NCI-H128 (cell line): ENCODE measurements around the gene TUBB2B.
A peak's percentile ranks its signal among the peaks of the same experiment; 100 is the strongest.
"Not testable (repeated sequence)": the region's sequence is repeated elsewhere in the genome, so short reads cannot be mapped to it uniquely, and the experiment has no call there.

Experiments used
- DNase-seq: peaks from one replicate; lab custom pipeline; 2025; ENCODE audit not compliant: unreplicated experiment; lab: John Stamatoyannopoulos, UW

TUBB2B gene

DNA sequence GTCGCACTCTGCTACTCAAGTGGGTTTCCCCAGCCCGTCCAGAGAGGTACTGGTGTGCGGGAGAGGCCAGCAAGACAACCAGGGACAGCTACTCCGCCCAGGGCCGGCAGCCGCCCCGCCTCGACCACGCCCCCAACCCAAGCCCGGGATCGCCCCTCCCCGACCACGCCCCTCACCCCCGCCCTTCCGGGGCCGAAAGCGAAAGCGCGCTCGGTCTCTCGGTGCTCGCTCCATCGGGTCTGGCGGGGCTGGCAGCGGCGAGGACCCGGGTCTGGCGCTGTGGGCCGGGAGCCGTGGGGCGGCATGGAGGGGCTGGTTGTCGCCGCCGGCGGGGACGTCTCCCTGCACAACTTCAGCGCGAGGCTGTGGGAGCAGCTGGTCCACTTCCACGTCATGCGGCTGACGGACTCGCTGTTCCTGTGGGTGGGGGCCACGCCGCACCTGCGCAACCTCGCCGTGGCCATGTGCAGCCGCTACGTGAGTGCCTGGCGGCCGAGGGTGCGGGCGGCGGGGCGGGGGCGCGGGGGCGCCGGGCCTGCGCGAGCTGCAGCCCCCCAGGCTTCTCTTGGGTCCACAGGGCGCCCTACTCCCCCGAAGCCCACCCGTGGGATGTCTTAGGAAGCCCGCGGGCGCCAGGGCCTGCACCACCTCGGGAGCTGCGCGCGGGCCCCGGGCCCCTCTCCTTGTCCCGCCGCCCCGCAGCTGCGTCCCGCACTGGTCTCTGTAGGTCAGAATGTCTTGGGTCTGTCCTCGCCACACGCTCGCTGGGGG lies 31.5 kb upstream of the TUBB2B start, which contains the start of gene PSMG4:
TSS of gene PSMG4 (plus strand) at position 228 of the 771 bp plus-strand sequence. CDS start at position 304, 76 bp downstream.
- peak; percentile 67 for DNase-seq

DNA sequence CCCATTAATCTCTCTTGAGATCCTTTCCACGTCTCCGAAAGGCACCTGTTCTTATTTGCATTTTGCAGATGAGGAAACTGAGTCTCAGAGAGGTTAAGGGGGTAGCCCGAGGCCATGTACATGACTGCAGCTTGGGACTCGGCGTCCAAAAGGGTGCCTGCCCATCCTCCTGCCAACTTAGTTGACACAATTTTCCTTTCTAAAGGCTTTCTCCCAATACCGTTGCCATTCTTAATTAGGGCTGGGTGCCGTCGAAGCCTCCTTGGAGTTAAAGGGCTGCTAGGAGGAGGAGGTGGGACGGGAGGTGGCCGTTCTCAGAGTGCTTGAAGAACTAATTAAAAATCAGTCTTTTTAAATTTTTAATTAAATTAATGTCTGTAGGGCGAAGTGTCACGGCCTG lies 30.7 kb upstream of the TUBB2B start:
- DNase-seq = no peak

DNA sequence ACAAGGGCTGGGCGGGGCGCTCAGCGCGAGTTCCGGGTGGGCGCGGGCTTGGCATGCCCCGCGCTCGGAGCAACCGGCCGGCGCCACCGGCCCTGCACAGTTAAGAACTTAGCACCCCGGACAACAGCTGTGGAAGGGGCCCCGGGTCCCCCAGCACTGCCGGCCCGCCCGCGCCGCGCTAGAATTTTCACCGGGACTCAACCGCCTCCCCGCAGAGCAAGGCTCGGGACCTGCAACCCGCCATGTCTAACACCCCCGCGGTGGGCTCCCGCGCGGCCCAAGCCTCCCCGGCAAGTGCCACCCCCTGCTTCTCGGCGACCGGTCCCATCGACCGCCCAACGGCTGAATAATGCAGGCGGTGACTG lies 26.1 kb upstream of the TUBB2B start:
- DNase-seq = no peak

DNA sequence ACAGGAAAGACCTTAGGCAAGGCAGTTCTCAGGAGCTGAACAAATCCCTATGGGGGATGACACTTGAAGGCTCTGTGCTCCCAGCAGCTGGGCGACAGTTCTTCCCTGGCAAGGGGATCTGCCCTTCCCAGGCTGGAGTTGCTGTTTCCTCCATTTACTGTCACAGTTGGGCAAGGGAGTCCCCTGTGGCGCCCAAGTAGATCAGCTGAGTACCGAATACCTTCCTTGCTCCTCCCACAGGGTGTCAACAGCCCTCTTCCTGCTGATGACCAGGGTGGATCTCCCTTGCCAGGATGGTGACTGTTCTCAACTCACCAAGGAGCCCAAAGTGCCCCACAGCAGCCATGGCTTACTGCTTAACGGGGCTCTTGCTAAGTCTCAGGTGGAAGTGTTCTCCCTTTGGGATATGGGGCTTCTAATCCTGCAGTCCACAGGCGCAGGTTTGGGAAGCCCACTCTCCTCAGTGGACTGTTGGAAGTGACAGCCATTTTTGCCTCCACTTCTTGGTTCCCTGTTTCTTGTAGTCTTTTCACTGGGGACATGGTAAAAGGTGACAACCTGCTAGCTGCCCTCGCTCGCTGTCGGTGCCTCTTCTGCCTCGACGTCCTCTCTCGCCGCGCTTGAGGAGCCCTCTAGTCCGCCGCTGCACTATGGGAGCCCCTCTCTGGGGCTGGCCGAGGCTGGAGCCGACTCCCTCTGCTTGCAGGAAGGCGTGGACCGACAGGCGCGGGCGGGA lies 25.6 kb upstream of the TUBB2B start:
- DNase-seq = no peak

DNA sequence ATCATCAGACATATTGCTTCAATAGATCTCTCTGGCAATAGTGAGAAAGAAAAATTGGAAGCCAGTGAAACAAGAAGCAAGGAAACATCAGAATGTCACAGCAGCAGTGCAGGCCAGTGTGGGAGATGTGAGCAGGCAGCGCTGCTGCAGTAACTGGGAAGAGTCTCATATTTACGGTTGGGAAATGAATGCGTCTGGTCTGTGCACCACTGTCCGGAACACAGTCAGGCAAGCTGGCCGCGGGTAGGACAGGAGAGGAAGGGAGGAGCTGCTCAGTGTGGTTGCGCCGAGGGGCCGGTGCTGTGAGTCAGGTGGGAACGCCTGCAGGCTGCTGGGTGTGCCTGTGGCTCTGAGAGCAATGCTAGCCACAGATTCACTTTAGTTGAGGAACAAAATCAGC lies 24.9 kb upstream of the TUBB2B start:
- no peak for DNase-seq

DNA sequence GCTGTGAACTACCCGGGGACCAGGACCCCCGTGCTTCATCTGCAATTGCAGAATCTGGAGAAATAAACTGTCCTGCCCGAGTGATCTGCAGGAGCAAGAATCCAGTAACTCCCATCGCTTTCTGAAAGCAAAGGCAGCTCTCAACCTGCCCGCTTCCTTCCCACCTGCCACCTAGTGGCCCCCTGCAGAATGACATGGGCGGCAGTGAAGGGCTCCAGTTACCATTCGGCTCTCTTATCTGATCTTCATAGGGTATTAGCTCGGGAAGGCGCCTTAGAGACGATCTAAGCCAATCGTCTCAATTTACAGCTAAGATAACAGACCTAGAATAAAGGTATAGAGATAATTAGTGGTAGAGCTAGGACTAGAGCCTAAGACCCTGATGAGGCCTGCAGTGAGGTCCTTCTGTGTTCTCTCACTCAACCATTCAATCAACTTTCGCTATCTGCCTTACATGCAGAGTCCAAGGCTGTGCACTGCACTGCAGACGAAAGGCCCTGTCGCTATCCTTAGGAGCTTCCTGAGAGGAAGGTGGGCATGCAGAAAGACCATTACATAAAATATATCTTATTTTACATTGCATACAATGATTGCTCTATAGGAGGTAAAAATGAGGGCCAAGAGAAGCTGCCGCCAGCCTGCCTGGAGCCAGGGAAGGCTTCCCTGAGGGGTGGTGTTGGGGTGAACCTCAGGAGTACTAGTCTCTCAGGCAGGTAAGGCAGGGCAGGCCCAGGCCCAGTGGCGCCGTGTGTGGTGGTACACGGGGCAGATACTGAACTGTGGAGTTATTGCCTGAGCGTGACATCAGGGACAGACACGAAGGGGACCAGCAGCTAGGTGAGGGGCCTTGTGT lies 24.2 kb upstream of the TUBB2B start:
- peak; percentile 75 for DNase-seq

DNA sequence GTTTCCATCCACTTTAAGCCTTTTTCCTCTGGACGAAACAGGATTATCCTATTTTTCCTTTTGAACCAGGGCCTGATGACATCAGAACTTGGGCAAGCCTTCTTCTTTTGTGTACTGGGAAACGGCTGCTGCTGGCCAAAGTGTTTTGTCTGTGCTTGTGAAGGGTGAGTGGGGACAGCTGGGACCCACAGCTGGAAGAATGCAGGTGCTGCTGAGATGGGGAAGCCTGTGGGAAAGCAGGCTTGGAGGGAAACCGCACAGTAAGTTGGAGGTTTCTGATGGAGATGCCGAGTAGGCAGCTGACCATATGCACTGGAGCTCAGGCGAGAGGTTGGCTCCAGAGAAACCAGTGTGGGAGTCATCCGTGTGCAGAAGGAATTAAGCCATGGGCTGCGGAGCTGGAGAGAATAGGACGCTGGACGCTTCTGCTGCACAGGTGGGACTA lies 22.8 kb upstream of the TUBB2B start:
- no peak for DNase-seq

DNA sequence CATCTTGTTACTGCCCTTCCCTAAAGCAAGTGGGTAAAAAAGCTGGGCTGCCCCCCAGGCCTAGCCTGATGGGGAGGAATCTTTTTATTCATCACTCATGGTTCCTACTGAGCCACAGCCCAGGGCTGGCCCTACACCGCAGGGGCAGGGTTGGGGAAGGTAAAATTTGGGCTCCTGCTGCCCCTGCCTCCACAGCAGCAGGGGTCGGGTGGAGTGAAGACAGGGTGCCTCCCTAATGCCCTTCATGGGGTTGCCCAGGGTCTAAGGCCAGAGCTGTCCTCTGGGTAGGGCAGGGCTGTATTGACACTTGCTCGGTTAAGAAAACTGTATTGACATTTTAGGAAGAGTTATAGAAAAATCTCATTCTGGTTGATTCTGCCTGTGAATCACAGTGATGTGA lies 22.4 kb upstream of the TUBB2B start:
- no peak for DNase-seq

DNA sequence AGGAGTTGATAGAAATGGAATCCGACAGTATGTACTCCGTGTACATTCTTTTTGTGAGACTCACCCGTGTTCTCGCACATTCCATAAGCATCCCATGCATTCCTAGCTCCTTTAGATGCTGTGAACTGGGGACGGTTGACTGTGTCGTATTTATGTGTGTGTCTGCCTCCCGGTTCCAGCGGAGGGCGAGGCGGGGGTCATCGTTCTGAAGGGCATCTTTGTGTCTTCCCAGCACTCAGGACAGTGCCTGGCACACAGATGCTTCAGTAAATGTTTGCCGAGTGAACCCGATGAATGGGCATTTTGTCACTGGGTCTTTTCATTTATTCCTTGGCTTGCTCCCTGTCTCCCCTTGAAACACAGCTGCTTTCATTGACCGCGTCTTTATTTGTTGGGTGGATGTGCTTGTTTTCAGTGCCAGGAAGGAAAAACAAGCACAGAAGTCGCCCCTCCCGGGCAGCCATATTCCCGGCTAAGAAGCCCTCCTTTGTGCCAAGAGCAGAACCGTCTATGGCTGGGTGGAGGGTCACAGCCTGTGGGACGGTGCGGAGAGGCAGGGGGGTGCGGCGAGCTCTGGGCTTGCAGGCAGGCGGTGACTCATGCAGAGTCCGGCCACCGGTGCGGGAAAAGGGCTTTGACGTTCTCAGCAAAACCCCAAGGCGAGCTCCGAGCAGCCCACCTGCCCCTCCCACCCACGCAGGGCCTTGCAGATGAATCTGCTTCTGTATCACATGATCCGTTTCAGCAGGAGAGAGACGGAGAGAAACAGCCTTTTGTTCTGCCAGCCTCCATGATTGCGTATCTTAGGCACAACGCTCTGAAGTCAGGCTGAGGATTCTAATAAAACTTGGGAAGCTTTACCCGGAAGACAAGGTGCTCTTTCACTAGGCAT lies 20.0 kb upstream of the TUBB2B start:
- DNase-seq = no peak

DNA sequence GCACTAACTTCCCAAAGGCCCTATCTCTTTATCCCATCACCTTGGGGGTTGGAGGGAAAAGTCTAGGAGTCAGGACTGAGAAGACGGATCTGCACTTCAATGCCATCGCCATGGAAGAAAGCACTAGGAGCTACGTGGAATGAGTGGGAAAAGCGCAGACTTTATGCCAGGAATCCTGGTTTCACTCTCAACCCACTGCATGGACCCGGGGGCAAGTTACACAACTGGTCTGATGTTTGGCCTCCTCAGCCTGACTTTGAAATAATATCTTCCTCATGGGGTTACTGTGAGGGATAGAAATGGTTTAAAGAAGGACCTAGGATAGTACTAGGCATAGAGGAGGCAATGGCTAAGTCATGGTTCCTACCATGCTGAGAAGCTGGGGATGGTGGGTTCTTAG lies 17.8 kb upstream of the TUBB2B start:
- no peak for DNase-seq

DNA sequence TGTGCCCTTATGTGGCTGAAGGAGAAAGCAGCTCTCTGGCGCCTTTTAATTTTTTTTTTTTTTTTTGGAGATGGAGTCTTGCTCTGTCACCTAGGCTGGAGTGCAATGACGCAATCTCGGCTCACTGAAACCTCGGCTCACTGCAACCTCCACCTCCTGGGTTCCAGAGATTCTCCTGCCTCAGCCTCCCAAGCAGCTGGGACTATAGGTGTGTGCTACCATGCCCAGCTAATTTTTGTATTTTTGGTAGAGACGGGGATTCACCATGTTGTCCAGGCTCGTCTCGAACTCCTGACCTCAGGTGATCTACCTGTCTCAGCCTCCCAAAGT lies 17.3 kb upstream of the TUBB2B start:
- not testable (repeated sequence) for DNase-seq

DNA sequence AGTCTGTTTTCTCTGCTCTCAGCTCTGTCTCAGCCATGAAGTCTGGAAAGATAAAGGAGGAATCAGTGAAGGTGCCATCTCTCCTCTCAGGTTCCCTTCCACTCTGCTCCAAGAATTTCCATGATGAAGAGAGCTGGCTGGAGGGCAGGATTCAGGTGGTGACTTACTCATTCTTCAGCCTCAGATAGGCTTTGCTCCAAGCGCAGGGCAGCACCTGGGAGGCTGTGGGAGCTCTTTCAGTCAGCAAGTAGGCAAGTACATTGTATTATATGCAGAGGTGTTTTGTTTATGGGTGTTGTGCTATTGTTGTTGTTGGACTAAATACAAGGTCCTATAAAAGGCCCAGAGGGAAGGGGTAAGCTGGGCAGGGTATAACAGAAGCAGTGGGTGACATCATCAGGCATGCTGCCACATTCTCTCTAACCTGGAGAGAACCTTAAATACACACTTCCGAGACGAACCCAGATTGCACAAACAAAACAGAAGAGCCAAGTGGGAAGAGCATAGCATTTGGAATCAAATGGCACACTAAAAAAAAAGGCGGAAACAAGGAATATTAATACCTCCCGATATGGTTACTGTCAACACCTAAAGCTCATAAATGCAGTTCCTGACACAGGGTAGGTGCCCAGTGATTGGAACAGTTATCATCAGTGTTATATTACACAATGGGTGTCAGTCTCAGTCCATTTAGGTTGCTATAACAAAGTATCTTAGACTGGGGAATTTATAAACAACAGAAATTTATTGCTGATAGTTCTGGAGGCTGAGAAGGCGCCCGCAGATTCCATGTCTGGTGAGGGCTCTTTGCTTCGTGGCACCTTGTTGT lies 16.8 kb upstream of the TUBB2B start:
- no peak for DNase-seq

DNA sequence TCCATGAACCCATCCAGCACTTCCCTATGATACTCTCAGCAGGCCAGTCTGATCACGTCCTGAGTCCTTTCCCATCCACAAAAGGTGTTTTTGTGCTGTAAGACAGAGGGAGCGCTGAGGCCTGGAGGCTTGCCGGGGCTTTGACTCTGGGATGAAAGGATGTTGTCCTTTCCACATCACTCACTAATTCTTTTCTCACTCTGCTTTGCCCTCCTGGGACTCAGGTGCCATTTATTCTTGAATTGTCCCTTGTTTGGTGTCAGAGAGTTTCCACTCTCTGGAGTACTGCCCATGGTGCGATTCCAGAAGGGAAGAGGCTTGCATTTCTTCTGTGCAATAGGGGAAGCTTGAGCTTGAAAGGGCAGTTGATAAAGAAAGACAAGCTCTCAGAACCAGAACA lies 15.3 kb upstream of the TUBB2B start:
- no peak for DNase-seq

DNA sequence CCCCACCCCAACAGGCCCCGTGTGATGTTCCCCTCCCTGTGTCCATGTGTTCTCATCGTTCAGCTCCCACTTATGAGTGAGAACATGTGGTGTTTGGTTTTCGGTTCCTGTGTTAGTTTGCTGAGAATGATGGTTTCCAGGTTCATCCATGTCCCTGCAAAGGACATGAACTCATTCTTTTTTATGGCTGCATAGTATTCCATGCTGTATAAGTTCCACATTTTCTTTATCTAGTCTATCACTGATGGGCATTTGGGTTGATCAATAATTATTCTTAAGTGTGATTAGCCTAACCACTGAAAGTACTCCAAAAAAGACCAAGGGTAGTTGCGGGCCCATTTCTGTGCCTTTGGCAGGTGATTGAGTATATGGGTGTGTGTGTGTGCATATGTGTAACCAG lies 14.3 kb upstream of the TUBB2B start:
- DNase-seq = not testable (repeated sequence)

DNA sequence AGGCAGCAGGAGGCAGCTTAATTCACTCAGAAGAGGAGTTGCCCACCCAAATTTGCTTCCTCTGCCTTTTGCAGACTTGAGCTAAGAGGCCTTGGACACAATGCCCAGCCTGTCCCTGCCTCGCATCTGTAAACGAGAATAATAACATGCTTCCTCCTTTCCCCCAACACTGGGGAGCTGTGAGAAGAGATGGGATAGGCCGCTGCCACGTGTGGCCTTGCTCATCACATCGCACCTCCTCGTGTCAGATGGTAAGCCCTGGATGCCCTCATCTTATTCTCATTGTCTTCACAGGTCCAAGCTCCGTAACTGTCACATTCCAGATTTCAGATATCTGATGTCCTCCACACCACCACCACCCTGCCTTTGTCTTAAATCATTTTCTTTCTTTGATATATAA lies 13.1 kb upstream of the TUBB2B start:
- no peak for DNase-seq

DNA sequence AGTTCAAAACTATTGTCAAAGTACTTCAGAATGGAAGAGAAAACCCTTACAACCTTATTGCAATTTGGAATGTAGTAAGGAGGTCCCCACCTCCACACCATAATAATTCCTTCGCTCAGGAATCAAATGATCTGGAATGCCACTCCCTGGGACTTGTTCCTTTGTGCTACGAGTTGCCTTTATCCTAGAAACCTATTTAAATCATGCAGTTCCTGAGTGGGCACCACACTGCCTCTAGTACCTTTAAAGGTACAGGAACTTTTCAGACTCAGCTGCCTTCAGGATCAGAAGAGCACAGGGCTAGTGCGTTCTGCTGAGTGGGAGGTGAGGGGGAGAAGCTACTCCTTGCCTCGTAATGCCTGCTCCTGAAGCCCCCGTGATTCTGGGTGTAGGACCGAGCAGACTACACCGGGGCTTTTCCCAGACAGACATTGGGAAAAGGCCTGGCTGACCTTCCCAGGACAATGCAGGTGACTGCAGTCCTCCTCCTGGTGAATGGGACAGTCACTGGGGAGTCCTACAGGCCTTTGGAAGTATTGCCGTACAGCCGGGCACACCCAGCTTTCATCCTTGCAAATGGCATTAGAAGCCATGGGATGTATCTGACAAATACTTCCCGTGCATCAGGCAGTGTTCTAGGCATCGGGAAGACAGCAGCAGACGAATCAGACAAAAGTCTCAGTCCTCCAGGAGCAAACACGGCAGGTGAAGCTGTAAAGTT lies 11.8 kb upstream of the TUBB2B start:
- no peak for DNase-seq

DNA sequence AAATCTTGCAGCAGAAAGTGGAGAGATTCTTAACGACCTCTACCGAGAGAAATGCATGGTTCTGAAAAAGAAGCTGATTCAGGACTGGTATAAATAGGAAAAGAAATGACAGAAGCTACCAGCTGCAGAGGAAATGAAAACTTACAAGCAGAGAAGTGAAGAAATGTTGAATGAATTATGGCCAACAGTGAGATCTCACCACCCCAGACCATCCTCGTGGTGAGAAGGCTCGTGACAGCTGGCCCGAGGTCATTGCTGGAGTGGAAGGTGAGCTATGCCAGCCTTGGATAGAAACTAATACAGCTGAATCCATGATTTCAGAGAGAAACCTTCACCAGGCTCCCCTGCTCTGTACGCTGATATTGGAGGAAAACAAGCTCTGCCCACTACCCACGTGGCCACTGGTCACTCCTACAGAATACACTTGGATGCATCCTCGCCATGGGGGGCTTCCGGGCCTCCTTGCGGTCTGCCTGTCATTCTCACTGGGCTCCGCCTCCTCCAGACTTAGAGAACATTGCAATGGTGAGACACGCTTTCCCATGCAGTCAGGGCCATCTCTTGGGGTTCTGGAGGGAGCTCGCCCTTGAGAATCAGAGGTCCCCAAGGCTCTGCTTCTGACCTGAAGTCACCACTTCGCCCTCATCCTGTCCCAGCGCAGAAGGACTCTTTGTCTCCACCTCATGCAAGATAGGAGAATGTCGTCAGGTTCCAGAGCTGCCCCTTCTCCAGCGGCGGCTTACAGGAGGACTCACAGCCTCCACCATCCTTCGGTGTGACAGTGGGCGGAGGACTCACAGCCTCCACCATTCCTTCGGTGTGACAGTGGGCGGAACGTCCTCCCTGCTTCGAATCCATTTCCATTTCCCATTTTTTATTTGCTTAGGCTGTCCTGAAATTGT lies 10.6 kb upstream of the TUBB2B start:
- DNase-seq = no peak

DNA sequence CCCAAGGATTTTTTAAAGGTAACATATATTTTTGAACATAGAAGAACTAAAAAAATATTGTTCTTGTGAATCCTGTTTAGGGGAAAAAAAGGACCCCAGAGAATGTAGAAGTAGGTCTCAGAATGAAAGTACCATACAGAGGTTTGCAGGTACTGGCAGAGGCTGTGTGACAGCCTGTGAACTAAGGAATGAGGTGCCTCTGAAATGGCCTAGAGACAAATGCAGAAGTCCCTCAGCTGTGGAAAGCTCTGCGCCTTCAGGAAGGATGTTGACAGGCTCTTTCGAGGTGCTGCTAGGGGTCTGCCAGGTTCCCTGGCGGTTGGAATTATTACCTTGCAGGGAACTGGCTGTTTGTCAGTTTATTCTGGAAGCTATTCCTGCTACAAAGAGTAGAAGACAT lies 8.6 kb upstream of the TUBB2B start:
- no peak for DNase-seq
